IMR-90 (cell line): ENCODE measurements around the gene STIM1. TPM values are rescaled to one million over a fixed set of nuclear protein-coding genes. Genes with fewer than 3 reads are reported as not detected.

Source experiments
- ATAC-seq: fragments of 200-7000 bp; cut with Tn5 transposase; 2 replicates; pipeline ENCODE4 v1.9.1; 2020; ENCODE audit warnings: low read depth, mild to moderate bottlenecking, moderate library complexity
- BruUV-seq: library from RNA; stranded (reverse); fragments of 400-500 nt; replicated peaks from 2 replicates; lab custom pipeline; 2021; lab: Mats Ljungman, UMichigan
- CTCF ChIA-PET: fragments of 300-600 bp; formaldehyde crosslinking; extraction: SDS; loops from one replicate; lab custom pipeline; 2021; ENCODE audit warnings: antibody characterized with exemption; lab: Yijun Ruan, JAX
- POLR2A ChIA-PET: fragments of 300-600 bp; sonication (Branson Sonifier 250); formaldehyde crosslinking; loops from one replicate; lab custom pipeline; 2022; ENCODE audit warnings: antibody characterized with exemption; ENCODE audit not compliant: unreplicated experiment; lab: Charles Lee
- DNase-seq: peaks from one replicate; pipeline ENCODE4 v3.0.0; 2013
- H2AFZ ChIP-seq: replicated peaks from 2 replicates; pipeline ENCODE3; 2013; ENCODE audit warnings: low read length, mild to moderate bottlenecking; ENCODE audit not compliant: poor library complexity
- H2AK5ac ChIP-seq: 2 replicates; pipeline ENCODE4 v1.6.1; 2013; ENCODE audit warnings: low read depth, low read length, inconsistent platforms
- H2AK9ac ChIP-seq: replicated peaks from 2 replicates; pipeline ENCODE3; 2013; ENCODE audit warnings: mild to moderate bottlenecking, low read depth, low read length, moderate library complexity; ENCODE audit not compliant: poor library complexity
- H2BK120ac ChIP-seq: 2 replicates; pipeline ENCODE4 v1.6.1; 2013; ENCODE audit warnings: low read depth, low read length, inconsistent platforms
- H2BK15ac ChIP-seq: 3 replicates; pipeline ENCODE4 v1.6.1; 2013; ENCODE audit warnings: low read depth, low read length, inconsistent platforms
- H2BK20ac ChIP-seq: 2 replicates; pipeline ENCODE4 v1.6.1; 2013; ENCODE audit warnings: low read depth, mild to moderate bottlenecking, inconsistent platforms, low read length, moderate library complexity
- H2BK5ac ChIP-seq: 2 replicates; pipeline ENCODE4 v1.6.1; 2013; ENCODE audit warnings: mild to moderate bottlenecking, low read depth, low read length, inconsistent platforms; ENCODE audit not compliant: poor library complexity, severe bottlenecking
- H3K14ac ChIP-seq: replicated peaks from 2 replicates; pipeline ENCODE4 v1.6.1; 2013; ENCODE audit warnings: low read depth, low read length, inconsistent platforms
- H3K18ac ChIP-seq: 2 replicates; pipeline ENCODE4 v1.6.1; 2013; ENCODE audit warnings: low read depth, low read length, control low read depth
- H3K23ac ChIP-seq: 2 replicates; pipeline ENCODE4 v1.6.1; 2013; ENCODE audit warnings: low read depth, low read length, inconsistent platforms
- H3K27ac ChIP-seq: 2 replicates; pipeline ENCODE4 v1.5.1; 2013; ENCODE audit warnings: mild to moderate bottlenecking, control low read depth, low read length; ENCODE audit not compliant: insufficient read depth
- H3K27me3 ChIP-seq: 2 replicates; pipeline ENCODE4 v1.6.1; 2013; ENCODE audit warnings: low read length; ENCODE audit not compliant: control insufficient read depth, insufficient read depth
- H3K36me3 ChIP-seq: 2 replicates; pipeline ENCODE4 v1.6.1; 2013; ENCODE audit warnings: low read length, mixed read lengths; ENCODE audit not compliant: control insufficient read depth, insufficient read depth
- H3K4ac ChIP-seq: 2 replicates; pipeline ENCODE4 v1.6.1; 2013; ENCODE audit warnings: low read depth, low read length, inconsistent platforms
- H3K4me1 ChIP-seq: 2 replicates; pipeline ENCODE4 v1.6.1; 2013; ENCODE audit warnings: low read length, mixed read lengths; ENCODE audit not compliant: control insufficient read depth, insufficient read depth
- H3K4me2 ChIP-seq: 2 replicates; pipeline ENCODE4 v1.6.1; 2013; ENCODE audit warnings: low read depth, mild to moderate bottlenecking, control low read depth, low read length, moderate library complexity
- H3K4me3 ChIP-seq: 2 replicates; pipeline ENCODE4 v1.5.1; 2013; ENCODE audit warnings: low read depth, mild to moderate bottlenecking, control low read depth, low read length, moderate library complexity; ENCODE audit not compliant: insufficient read depth
- H3K56ac ChIP-seq: 2 replicates; pipeline ENCODE4 v1.6.1; 2013; ENCODE audit warnings: low read length, inconsistent platforms; ENCODE audit not compliant: insufficient read depth; ENCODE audit errors: extremely low read depth
- H3K79me1 ChIP-seq, 2 experiments: 2 replicates each; pipeline ENCODE4 v1.6.1; 2013; ENCODE audit warnings: low read length in 2 of 2, inconsistent platforms in 1 of 2, low read depth in 1 of 2
- H3K9ac ChIP-seq: 2 replicates; pipeline ENCODE4 v1.6.1; 2013; ENCODE audit warnings: low read depth, low read length, control low read depth
- H3K9me1 ChIP-seq: 2 replicates; pipeline ENCODE4 v1.6.1; 2013; ENCODE audit warnings: low read length, inconsistent platforms; ENCODE audit not compliant: insufficient read depth
- H3K9me3 ChIP-seq: 2 replicates; pipeline ENCODE4 v1.6.1; 2013; ENCODE audit warnings: low read length; ENCODE audit not compliant: control insufficient read depth, insufficient read depth
- H4K20me1 ChIP-seq: 2 replicates; pipeline ENCODE4 v1.6.1; 2013; ENCODE audit warnings: low read length, inconsistent platforms; ENCODE audit not compliant: insufficient read depth
- H4K5ac ChIP-seq: 2 replicates; pipeline ENCODE4 v1.6.1; 2013; ENCODE audit warnings: mild to moderate bottlenecking, low read depth, low read length, control low read depth
- H4K8ac ChIP-seq, 2 experiments: 2 replicates each; pipeline ENCODE4 v1.6.1; 2013; ENCODE audit warnings: low read depth in 2 of 2, low read length in 2 of 2, control low read depth in 1 of 2, inconsistent platforms in 1 of 2
- H4K91ac ChIP-seq: 2 replicates; pipeline ENCODE4 v1.6.1; 2013; ENCODE audit warnings: low read depth, low read length, inconsistent platforms; ENCODE audit not compliant: insufficient read depth
- BHLHE40 ChIP-seq: fragments of 150-350 bp; IDR thresholded peaks from 2 replicates; pipeline ENCODE4 v1.6.1; 2016; ENCODE audit warnings: mild to moderate bottlenecking, low read depth, low read length
- CHD1 ChIP-seq: IDR thresholded peaks from 2 replicates; pipeline ENCODE4 v1.6.1; 2012; ENCODE audit warnings: low read depth, low read length, improper control_type of control experiment
- RCOR1 ChIP-seq: IDR thresholded peaks from 2 replicates; pipeline ENCODE4 v1.6.1; 2012; ENCODE audit warnings: mild to moderate bottlenecking, low read length, improper control_type of control experiment; ENCODE audit not compliant: insufficient replicate concordance
- RFX5 ChIP-seq: IDR thresholded peaks from 2 replicates; pipeline ENCODE4 v1.8.0; 2012; ENCODE audit warnings: low read depth, mild to moderate bottlenecking, low read length, moderate library complexity
- WGBS, 2 experiments: methylation state at CpG; one replicate each; pipeline versions ENCODE4 v1.1.5 to v1.1.7; 2013; ENCODE audit warnings: missing lambda C conversion rate in 2 of 2; ENCODE audit not compliant: insufficient read length in 1 of 2; ENCODE audit errors: extremely low coverage in 2 of 2; 5-methylcytosine and 5-hydroxymethylcytosine counted together
- dilution Hi-C: fragments of 300-500 bp; cut with HindIII; formaldehyde crosslinking; loops from one replicate; pipeline ENCODE4 v1.14.3; 2018; ENCODE audit warnings: low sequenced_read_pairs; ENCODE audit not compliant: unreplicated experiment
- in situ Hi-C: fragments of 300-500 bp; cut with MboI; formaldehyde crosslinking; loops from 3 replicates; pipeline ENCODE4 v1.14.3; 2019; ENCODE audit warnings: low sequenced_read_pairs, inconsistent platforms, mixed read lengths
- intact Hi-C: fragments of 100-400 bp; cut with micrococcal nuclease; formaldehyde crosslinking; loops from 2 replicates; pipeline ENCODE4 v1.10.0; 2022
- polyA plus RNA-seq, 3 experiments: library from polyadenylated mRNA; depleted of rRNA; stranded (reverse); fragments of >200 nt; gene quantifications; 2 replicates each; pipeline ENCODE4 v1.2.3, GENCODE V29; 2012; ENCODE audit warnings: low replicate concordance in 1 of 3
- total RNA-seq: library from RNA; depleted of rRNA; stranded (reverse); fragments of >200 nt; gene quantifications from 2 replicates; pipeline ENCODE4 v1.2.3, GENCODE V29; 2012
- TF ChIP-seq, protein P1 (sequence below): fragments of 150-350 bp; IDR thresholded peaks from 2 replicates; pipeline ENCODE4 v1.6.1; 2016; ENCODE audit warnings: low read depth, mild to moderate bottlenecking, low read length, moderate library complexity, borderline replicate concordance

The STIM1 gene
- total and polyA plus RNA-seq, 2 of the 4 experiments (the other 2 are of a cell fraction) = 17.9 to 23.0 TPM

DNA sequence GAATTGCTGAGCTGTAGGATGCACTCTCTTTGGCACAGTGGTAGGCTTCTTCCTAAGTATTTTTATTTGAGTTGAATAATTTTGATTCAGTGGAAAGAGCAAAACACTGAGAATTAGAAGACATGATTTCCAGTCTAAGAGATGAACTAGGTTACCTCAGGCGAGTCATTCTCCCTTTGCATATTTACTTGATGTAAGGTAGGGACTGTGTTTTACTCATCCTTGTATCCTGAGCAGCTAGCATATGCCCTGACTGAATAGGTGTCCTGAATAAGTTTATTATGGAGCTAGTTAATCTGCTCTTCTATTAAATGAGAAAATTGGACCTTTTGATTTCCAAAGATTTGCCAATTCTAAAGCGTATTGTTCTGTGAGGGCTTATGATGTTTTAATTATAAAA lies 50.7 kb downstream of the STIM1 start:
- peak overlapping the region; percentile 65 for H3K4ac ChIP-seq
- dilution Hi-C loops = no loop called here
- no peak overlapping the region for H2AK9ac ChIP-seq
- H3K18ac ChIP-seq = peak overlapping the region; percentile 16
- H3K56ac ChIP-seq = peak overlapping the region; percentile 33; the same call in 1 of the 2 replicates
- ATAC-seq (no peak), DNase-seq (no peak)
- in situ Hi-C loops = no loop called here
- no peaks in the 10 kb centered on the region for H3K27me3 ChIP-seq
- no peak overlapping the region for H4K91ac ChIP-seq
- POLR2A ChIA-PET = no interaction called here
- H3K4me2 ChIP-seq = no peak overlapping the region
- CTCF ChIA-PET = interaction anchor here (0.9 to 1.3 kb wide), 3 partner anchors 9 to 161 kb away, joined by 3 to 4 read pairs (median 4); partner anchors contain the start of gene STIM1
- H3K4me1 ChIP-seq = peaks cover 12% of the 10 kb centered on the region
- peak overlapping the region; percentile 21 for H2BK120ac ChIP-seq
- peaks cover 17% of the 10 kb centered on the region for H3K9me1 ChIP-seq
- TF ChIP-seq RFX5 = no peak
- no peak for TF ChIP-seq BHLHE40
- TF ChIP-seq, protein P1, sequence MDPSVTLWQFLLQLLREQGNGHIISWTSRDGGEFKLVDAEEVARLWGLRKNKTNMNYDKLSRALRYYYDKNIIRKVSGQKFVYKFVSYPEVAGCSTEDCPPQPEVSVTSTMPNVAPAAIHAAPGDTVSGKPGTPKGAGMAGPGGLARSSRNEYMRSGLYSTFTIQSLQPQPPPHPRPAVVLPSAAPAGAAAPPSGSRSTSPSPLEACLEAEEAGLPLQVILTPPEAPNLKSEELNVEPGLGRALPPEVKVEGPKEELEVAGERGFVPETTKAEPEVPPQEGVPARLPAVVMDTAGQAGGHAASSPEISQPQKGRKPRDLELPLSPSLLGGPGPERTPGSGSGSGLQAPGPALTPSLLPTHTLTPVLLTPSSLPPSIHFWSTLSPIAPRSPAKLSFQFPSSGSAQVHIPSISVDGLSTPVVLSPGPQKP = no peak
- TF ChIP-seq CHD1 = no peak
- no peak for TF ChIP-seq RCOR1
- intact Hi-C loops = loop anchor here (5.0 kb wide), 1 partner anchor 56 kb away; no protein-coding TSS in a partner anchor
- peak overlapping the region; percentile 43 for H2BK20ac ChIP-seq
- peak overlapping the region in 1 of 2 experiments; percentile 56; a peak in 1 of 4 replicates for H4K8ac ChIP-seq
- no TSS peak for BruUV-seq
- no peaks in the 10 kb centered on the region for H3K9me3 ChIP-seq
- no peak overlapping the region; the same call in 1 of the 2 replicates for H3K9ac ChIP-seq
- no CpG with 5 or more reads among the region's 2 CpGs for WGBS, 2 experiments
- peaks cover 11 to 42% of the 10 kb centered on the region in 2 experiments; a peak in 3 of 4 replicates for H3K79me1 ChIP-seq
- H3K4me3 ChIP-seq = no peak overlapping the region
- no peaks in the 10 kb centered on the region; the same call in 1 of the 2 replicates for H4K20me1 ChIP-seq
- peak overlapping the region; percentile 65; the same call in 1 of the 2 replicates for H3K27ac ChIP-seq
- H2BK15ac ChIP-seq = 0 out of 3 replicates have a peak overlapping the region, but pooled peaks have one; percentile 6
- no peak overlapping the region for H2AK5ac ChIP-seq
- no peak overlapping the region for H2AFZ ChIP-seq
- H4K5ac ChIP-seq = no peak overlapping the region; the same call in 1 of the 2 replicates
- H3K14ac ChIP-seq = 0 out of 2 replicates have a peak overlapping the region, but pooled peaks have one; percentile 16
- no peak overlapping the region for H3K23ac ChIP-seq
- H2BK5ac ChIP-seq = no peak overlapping the region
- no peaks in the 10 kb centered on the region for H3K36me3 ChIP-seq
